Prostate gland (tissue), 2 donors: Measurements from ENCODE around the gene PGK1.

Experiments used
- CTCF ChIP-seq, 4 experiments: fragments of 200-600 bp in 2 of 4; fragments of 450-650 bp in 2 of 4; sonication (generic) in 2 of 4; IDR thresholded peaks; 1 replicate in 3 of 4; 2 replicates in 1 of 4; pipeline ENCODE4 v1.5.1; 2016 to 2019; ENCODE audit warnings: antibody characterized with exemption in 4 of 4, mild to moderate bottlenecking in 2 of 4, moderate library complexity in 2 of 4
- POLR2A ChIP-seq: fragments of 450-650 bp; IDR thresholded peaks from one replicate; pipeline ENCODE4 v1.6.1; 2016; ENCODE audit warnings: antibody characterized with exemption, mild to moderate bottlenecking
- POLR2AphosphoS5 ChIP-seq: sonication (generic); formaldehyde crosslinking; IDR thresholded peaks from one replicate; pipeline ENCODE4 v1.6.1; 2017; ENCODE audit warnings: antibody characterized with exemption

GRCh38 chrX:78103623-78104446, at the start of gene PGK1:
- peak; percentile 79 for TF ChIP-seq POLR2A
- TF ChIP-seq CTCF (IDR thresholded peaks at IDR 0.05): peak in 1 of 4 experiments; percentile 7
- peak; percentile 93 for TF ChIP-seq POLR2AphosphoS5
